HepG2 (cell line): ENCODE measurements around the gene IL1RAP. TPM values are rescaled to one million over a fixed set of nuclear protein-coding genes. Genes with fewer than 3 reads are reported as not detected.

Experiments
- ESRRA ChIP-seq: sonication (generic); formaldehyde crosslinking; IDR thresholded peaks from 2 replicates; pipeline ENCODE4 v1.5.1; 2020; ENCODE audit warnings: mild to moderate bottlenecking, low read depth, missing genetic modification reagents
- HMGA1 ChIP-seq: sonication (generic); formaldehyde crosslinking; conservative IDR thresholded peaks from 2 replicates; pipeline ENCODE4 v1.4.0; 2020; ENCODE audit warnings: missing genetic modification reagents
- MAF1 ChIP-seq: sonication (generic); formaldehyde crosslinking; IDR thresholded peaks from 2 replicates; pipeline ENCODE4 v1.5.0; 2020; ENCODE audit warnings: missing genetic modification reagents, borderline replicate concordance
- MAZ ChIP-seq, 2 experiments: sonication (generic) in 1 of 2; formaldehyde crosslinking in 1 of 2; IDR thresholded peaks; 2 replicates each; pipeline versions ENCODE4 v1.5.0 to v1.6.1; 2012 to 2020; ENCODE audit warnings: low read depth in 2 of 2, mild to moderate bottlenecking in 2 of 2, borderline replicate concordance in 1 of 2, improper control_type of control experiment in 1 of 2, low read length in 1 of 2, missing genetic modification reagents in 1 of 2, moderate library complexity in 1 of 2
- RAD21 ChIP-seq: fragments of 450-650 bp; formaldehyde crosslinking; IDR thresholded peaks from 2 replicates; pipeline ENCODE4 v1.5.0; 2020; ENCODE audit warnings: mild to moderate bottlenecking
- SRSF1 ChIP-seq: fragments of 200-400 bp; formaldehyde crosslinking; optimal IDR thresholded peaks from 2 replicates; pipeline ENCODE3; 2017; ENCODE audit warnings: mild to moderate bottlenecking, low read depth, low read length, moderate library complexity
- TBP ChIP-seq: sonication (generic); formaldehyde crosslinking; IDR thresholded peaks from 2 replicates; pipeline ENCODE4 v1.5.0; 2020; ENCODE audit warnings: missing genetic modification reagents
- ZC3H13 ChIP-seq: sonication (generic); formaldehyde crosslinking; IDR thresholded peaks from 2 replicates; pipeline ENCODE4 v1.8.1; 2023; ENCODE audit warnings: mild to moderate bottlenecking, missing genetic modification reagents, moderate library complexity
- ZFP62 ChIP-seq: sonication (generic); formaldehyde crosslinking; IDR thresholded peaks from 2 replicates; pipeline ENCODE4 v1.4.0; 2020; ENCODE audit warnings: missing genetic modification reagents
- ZNF460 ChIP-seq: sonication (generic); formaldehyde crosslinking; IDR thresholded peaks from 2 replicates; pipeline ENCODE4 v1.5.1; 2020; ENCODE audit warnings: missing genetic modification reagents, mild to moderate bottlenecking, borderline replicate concordance
- ZNF720 ChIP-seq: sonication (generic); formaldehyde crosslinking; IDR thresholded peaks from 2 replicates; pipeline ENCODE4 v1.4.0; 2020; ENCODE audit warnings: missing genetic modification reagents
- ZSCAN21 ChIP-seq: sonication (generic); formaldehyde crosslinking; IDR thresholded peaks from 2 replicates; pipeline ENCODE4 v1.8.0; 2022; ENCODE audit warnings: mild to moderate bottlenecking, missing genetic modification reagents, moderate library complexity, borderline replicate concordance
- ZZZ3 ChIP-seq: sonication (generic); formaldehyde crosslinking; IDR thresholded peaks from 2 replicates; pipeline ENCODE4 v1.4.0; 2020; ENCODE audit warnings: missing genetic modification reagents, mild to moderate bottlenecking, borderline replicate concordance
- polyA plus RNA-seq, 8 experiments: library from polyadenylated mRNA; depleted of rRNA in 3 of 8; stranded (reverse) in 7 of 8; unstranded in 1 of 8; fragments of >200 nt; fragmentation: Illumina TruSeq in 4 of 8; extraction: Trizol in 4 of 8; gene quantifications; 2 replicates each; pipeline versions ENCODE4 v1.2.1 to v1.2.3, GENCODE V29; 2011 to 2016; ENCODE audit warnings: low read depth in 4 of 8, missing spikeins in 1 of 8, mixed read lengths in 1 of 8; ENCODE audit not compliant: insufficient read depth in 1 of 8
- total RNA-seq, 5 experiments: library from RNA; depleted of rRNA; stranded (reverse); fragments of >200 nt; fragmentation: Illumina TruSeq; extraction: Trizol; gene quantifications; 2 replicates each; pipeline ENCODE4 v1.2.3, GENCODE V29; 2016; ENCODE audit warnings: low read depth in 1 of 5
- TF ChIP-seq, protein P1 (sequence below): IDR thresholded peaks from 2 replicates; pipeline ENCODE4 v1.6.1; 2016; ENCODE audit warnings: missing compliant biosample characterization, missing genetic modification reagents, borderline replicate concordance
- TF ChIP-seq, protein P2 (sequence below), 2 experiments: fragments of 450-650 bp in 1 of 2; sonication (generic) in 1 of 2; formaldehyde crosslinking; IDR thresholded peaks; 2 replicates each; pipeline versions ENCODE4 v1.5.0 to v1.8.0; 2020 to 2022; ENCODE audit warnings: mild to moderate bottlenecking in 1 of 2, missing genetic modification reagents in 1 of 2
- TF ChIP-seq, protein P3 (sequence below), 2 experiments: sonication (generic) in 1 of 2; formaldehyde crosslinking in 1 of 2; IDR thresholded peaks; 2 replicates each; pipeline versions ENCODE4 v1.4.0 to v1.6.1; 2018 to 2020; ENCODE audit warnings: missing genetic modification reagents in 2 of 2, borderline replicate concordance in 1 of 2, low read depth in 1 of 2, mild to moderate bottlenecking in 1 of 2, missing biosample characterization in 1 of 2
- TF ChIP-seq, protein P4 (sequence below): sonication (generic); formaldehyde crosslinking; IDR thresholded peaks from 2 replicates; pipeline ENCODE4 v1.4.0; 2020; ENCODE audit warnings: low read depth, mild to moderate bottlenecking, missing genetic modification reagents
- TF ChIP-seq, protein P5 (sequence below): sonication (generic); formaldehyde crosslinking; IDR thresholded peaks from 2 replicates; pipeline ENCODE4 v1.5.0; 2020; ENCODE audit warnings: missing genetic modification reagents, mild to moderate bottlenecking, borderline replicate concordance
- TF ChIP-seq, protein P6 (sequence below): sonication (generic); formaldehyde crosslinking; IDR thresholded peaks from 2 replicates; pipeline ENCODE4 v1.4.0; 2020; ENCODE audit warnings: mild to moderate bottlenecking, missing genetic modification reagents

IL1RAP gene
- total and polyA plus RNA-seq, 2 of the 13 experiments (the other 11 are each of a cell fraction or from before 2014, with no cell fraction given), result 18.3 to 54.9 TPM

DNA sequence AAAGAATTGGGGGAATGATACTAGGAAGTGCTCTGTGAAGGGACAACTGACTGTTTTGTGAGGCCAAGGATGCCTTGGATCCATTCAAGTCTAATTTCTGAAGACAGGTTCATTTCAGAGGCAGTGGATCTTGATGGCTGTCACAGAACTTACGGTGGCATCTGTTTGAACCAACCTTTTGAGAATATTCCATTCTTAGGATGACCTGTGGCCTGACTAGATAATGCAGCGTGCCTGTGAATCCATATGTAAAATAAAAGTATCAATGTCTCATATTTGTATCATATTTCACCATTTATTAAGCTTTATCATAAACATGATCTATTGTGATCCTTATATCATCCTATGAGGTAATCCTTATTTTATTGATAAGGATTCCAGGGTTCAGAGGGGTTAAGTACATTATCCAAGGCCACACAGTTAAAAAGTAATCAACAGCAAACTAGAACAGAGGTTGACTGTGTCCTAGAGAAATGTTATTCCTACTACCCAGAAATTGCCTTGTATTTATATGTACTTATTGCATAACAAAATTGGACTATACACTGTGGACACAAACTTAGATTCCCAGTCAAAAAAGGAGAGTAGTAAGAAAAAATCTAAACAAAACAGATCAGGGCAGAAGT lies 34.3 kb downstream of the IL1RAP start (continued):
- TF ChIP-seq, protein P1, sequence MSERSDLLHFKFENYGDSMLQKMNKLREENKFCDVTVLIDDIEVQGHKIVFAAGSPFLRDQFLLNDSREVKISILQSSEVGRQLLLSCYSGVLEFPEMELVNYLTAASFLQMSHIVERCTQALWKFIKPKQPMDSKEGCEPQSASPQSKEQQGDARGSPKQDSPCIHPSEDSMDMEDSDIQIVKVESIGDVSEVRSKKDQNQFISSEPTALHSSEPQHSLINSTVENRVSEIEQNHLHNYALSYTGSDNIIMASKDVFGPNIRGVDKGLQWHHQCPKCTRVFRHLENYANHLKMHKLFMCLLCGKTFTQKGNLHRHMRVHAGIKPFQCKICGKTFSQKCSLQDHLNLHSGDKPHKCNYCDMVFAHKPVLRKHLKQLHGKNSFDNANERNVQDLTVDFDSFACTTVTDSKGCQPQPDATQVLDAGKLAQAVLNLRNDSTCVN (CRISPR knock-in tag), result no peak
- TF ChIP-seq, protein P2, sequence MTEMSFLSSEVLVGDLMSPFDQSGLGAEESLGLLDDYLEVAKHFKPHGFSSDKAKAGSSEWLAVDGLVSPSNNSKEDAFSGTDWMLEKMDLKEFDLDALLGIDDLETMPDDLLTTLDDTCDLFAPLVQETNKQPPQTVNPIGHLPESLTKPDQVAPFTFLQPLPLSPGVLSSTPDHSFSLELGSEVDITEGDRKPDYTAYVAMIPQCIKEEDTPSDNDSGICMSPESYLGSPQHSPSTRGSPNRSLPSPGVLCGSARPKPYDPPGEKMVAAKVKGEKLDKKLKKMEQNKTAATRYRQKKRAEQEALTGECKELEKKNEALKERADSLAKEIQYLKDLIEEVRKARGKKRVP (CRISPR knock-in tag; IDR thresholded peaks at IDR 0.05), result peak in 1 of 2 experiments; percentile 64; a peak in 1 of 4 replicates
- TF ChIP-seq SRSF1 (no peak), HMGA1 (no peak), ESRRA (CRISPR knock-in tag) (peak; percentile 30; the same call in 1 of the 2 replicates), MAZ (IDR thresholded peaks at IDR 0.05; ENCODE audit: borderline replicate concordance, low read depth, low read length) (no peak), MAZ (CRISPR knock-in tag; IDR thresholded peaks at IDR 0.05; ENCODE audit: low read depth) (peak; percentile 37; the same call in 1 of the 2 replicates), MAF1 (no peak), RAD21 (CRISPR knock-in tag) (no peak), TBP (CRISPR knock-in tag) (no peak), ZC3H13 (no peak), ZFP62 (CRISPR knock-in tag) (no peak), ZNF720 (no peak), ZZZ3 (CRISPR knock-in tag) (no peak), ZSCAN21 (CRISPR knock-in tag) (no peak), ZNF460 (CRISPR knock-in tag) (no peak)
- TF ChIP-seq, protein P3, sequence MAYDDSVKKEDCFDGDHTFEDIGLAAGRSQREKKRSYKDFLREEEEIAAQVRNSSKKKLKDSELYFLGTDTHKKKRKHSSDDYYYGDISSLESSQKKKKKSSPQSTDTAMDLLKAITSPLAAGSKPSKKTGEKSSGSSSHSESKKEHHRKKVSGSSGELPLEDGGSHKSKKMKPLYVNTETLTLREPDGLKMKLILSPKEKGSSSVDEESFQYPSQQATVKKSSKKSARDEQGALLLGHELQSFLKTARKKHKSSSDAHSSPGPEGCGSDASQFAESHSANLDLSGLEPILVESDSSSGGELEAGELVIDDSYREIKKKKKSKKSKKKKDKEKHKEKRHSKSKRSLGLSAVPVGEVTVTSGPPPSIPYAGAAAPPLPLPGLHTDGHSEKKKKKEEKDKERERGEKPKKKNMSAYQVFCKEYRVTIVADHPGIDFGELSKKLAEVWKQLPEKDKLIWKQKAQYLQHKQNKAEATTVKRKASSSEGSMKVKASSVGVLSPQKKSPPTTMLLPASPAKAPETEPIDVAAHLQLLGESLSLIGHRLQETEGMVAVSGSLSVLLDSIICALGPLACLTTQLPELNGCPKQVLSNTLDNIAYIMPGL (CRISPR knock-in tag; IDR thresholded peaks at IDR 0.05; ENCODE audit: borderline replicate concordance in 1 of 2, low read depth in 1 of 2), result peak in 1 of 2 experiments; percentile 48; a peak in 1 of 4 replicates
- TF ChIP-seq, protein P4, sequence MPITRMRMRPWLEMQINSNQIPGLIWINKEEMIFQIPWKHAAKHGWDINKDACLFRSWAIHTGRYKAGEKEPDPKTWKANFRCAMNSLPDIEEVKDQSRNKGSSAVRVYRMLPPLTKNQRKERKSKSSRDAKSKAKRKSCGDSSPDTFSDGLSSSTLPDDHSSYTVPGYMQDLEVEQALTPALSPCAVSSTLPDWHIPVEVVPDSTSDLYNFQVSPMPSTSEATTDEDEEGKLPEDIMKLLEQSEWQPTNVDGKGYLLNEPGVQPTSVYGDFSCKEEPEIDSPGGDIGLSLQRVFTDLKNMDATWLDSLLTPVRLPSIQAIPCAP, result no peak
- TF ChIP-seq, protein P5, sequence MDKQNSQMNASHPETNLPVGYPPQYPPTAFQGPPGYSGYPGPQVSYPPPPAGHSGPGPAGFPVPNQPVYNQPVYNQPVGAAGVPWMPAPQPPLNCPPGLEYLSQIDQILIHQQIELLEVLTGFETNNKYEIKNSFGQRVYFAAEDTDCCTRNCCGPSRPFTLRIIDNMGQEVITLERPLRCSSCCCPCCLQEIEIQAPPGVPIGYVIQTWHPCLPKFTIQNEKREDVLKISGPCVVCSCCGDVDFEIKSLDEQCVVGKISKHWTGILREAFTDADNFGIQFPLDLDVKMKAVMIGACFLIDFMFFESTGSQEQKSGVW (CRISPR knock-in tag), result no peak
- TF ChIP-seq, protein P6, sequence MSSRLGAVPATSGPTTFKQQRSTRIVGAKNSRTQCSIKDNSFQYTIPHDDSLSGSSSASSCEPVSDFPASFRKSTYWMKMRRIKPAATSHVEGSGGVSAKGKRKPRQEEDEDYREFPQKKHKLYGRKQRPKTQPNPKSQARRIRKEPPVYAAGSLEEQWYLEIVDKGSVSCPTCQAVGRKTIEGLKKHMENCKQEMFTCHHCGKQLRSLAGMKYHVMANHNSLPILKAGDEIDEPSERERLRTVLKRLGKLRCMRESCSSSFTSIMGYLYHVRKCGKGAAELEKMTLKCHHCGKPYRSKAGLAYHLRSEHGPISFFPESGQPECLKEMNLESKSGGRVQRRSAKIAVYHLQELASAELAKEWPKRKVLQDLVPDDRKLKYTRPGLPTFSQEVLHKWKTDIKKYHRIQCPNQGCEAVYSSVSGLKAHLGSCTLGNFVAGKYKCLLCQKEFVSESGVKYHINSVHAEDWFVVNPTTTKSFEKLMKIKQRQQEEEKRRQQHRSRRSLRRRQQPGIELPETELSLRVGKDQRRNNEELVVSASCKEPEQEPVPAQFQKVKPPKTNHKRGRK (CRISPR knock-in tag), result no peak
